Muscle layer of colon (tissue), 2 donors: ENCODE data around the gene ARHGAP12.
"Not testable (repeated sequence)": the region's sequence is repeated elsewhere in the genome, so short reads cannot be mapped to it uniquely, and the experiment has no call there.

Experiments used
- H3K27ac ChIP-seq: one replicate; pipeline ENCODE4 v1.7.0; 2013; ENCODE audit warnings: low read depth, mild to moderate bottlenecking, low read length, moderate library complexity
- H3K27me3 ChIP-seq, 2 donors: one replicate each; pipeline ENCODE4 v1.7.0; 2013; ENCODE audit warnings: low read length in 2 of 2, mild to moderate bottlenecking in 2 of 2; ENCODE audit not compliant: insufficient read depth in 2 of 2, control insufficient read depth in 1 of 2
- H3K36me3 ChIP-seq: one replicate; pipeline ENCODE4 v1.7.0; 2013; ENCODE audit warnings: mild to moderate bottlenecking, low read length; ENCODE audit not compliant: insufficient read depth
- H3K4me1 ChIP-seq: one replicate; pipeline ENCODE4 v1.7.0; 2013; ENCODE audit warnings: mild to moderate bottlenecking, low read length; ENCODE audit not compliant: insufficient read depth
- H3K4me3 ChIP-seq, 2 donors: one replicate each; pipeline ENCODE4 v1.7.0; 2013; ENCODE audit warnings: low read length in 2 of 2, low read depth in 1 of 2, mild to moderate bottlenecking in 1 of 2, moderate library complexity in 1 of 2
- H3K9ac ChIP-seq: one replicate; pipeline ENCODE4 v1.7.0; 2013; ENCODE audit warnings: low read length
- H3K9me3 ChIP-seq: one replicate; pipeline ENCODE4 v1.7.0; 2013; ENCODE audit warnings: mild to moderate bottlenecking, low read length
- donor health status: abdominal sarcoma.
- donor health status: Adenocarcinoma of cecum.

ARHGAP12 gene

DNA sequence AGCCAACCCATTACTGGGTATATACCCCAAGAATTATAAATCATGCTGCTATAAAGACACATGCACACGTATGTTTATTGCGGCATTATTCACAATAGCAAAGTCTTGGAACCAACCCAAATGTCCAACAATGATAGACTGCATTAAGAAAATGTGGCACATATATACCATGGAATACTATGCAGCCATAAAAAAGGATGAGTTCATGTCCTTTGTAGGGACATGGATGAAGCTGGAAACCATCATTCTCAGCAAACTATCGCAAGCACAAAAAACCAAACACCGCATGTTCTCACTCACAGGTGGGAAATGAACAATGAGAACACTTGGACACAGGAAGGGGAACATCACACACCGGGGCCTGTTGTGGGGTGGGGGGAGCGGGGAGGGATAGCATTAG is 32.9 kb downstream of the ARHGAP12 start:
- H3K36me3 ChIP-seq, H3K9ac ChIP-seq, H3K27me3 ChIP-seq, H3K4me3 ChIP-seq, H3K27ac ChIP-seq, H3K9me3 ChIP-seq: not testable (repeated sequence)
- peaks cover 17% of the 10 kb centered on the region for H3K4me1 ChIP-seq

DNA sequence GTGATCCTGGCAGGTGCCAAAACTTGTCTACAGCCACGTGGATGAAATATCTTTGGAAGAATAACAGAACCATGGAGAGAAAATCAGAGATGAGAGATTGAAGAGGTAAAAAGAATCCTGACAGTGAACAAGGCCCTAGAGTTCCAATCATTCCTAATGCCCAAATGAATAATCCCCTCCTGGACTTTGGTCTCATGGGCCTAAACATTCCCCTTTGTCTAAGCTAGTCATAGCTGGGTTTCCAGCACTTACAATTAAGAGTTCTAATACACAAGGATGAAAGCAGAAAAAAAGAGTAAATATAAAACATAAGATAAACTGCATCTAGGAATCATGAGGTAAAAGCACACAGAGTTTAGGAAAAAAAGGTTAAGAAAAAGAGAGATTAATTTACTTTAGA is 40.2 kb downstream of the ARHGAP12 start:
- Histone ChIP-seq H3K36me3 (no peaks in the 10 kb centered on the region), H3K27me3 (no peaks in the 10 kb centered on the region), H3K4me3 (no peak overlapping the region), H3K27ac (peak overlapping the region; percentile 44), H3K9me3 (no peaks in the 10 kb centered on the region), H3K4me1 (peaks cover 18% of the 10 kb centered on the region), H3K9ac (no peak overlapping the region)

DNA sequence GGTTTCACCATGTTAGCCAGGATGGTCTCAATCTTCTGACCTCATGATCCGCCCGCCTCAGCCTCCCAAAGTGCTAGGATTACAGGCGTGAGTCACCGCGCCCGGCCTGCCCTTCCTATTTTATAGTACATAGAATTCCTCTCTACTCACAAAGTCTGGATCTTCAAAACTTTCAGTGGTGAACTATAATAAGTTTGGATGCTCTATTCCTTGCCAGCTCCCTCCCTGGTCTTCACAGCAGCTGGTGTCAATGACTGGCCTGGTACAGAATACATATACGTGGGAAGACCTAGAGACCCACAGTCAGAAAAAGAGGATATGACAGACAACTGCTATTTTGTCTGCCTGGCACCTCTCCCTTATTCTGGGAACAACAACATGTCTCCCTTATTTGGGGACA is 40.8 kb downstream of the ARHGAP12 start:
- Histone ChIP-seq H3K4me1 (peaks cover 18% of the 10 kb centered on the region), H3K9me3 (no peaks in the 10 kb centered on the region), H3K9ac (no peak overlapping the region), H3K27ac (peak overlapping the region; percentile 44), H3K36me3 (no peaks in the 10 kb centered on the region), H3K4me3 (no peak overlapping the region), H3K27me3 (no peaks in the 10 kb centered on the region)

DNA sequence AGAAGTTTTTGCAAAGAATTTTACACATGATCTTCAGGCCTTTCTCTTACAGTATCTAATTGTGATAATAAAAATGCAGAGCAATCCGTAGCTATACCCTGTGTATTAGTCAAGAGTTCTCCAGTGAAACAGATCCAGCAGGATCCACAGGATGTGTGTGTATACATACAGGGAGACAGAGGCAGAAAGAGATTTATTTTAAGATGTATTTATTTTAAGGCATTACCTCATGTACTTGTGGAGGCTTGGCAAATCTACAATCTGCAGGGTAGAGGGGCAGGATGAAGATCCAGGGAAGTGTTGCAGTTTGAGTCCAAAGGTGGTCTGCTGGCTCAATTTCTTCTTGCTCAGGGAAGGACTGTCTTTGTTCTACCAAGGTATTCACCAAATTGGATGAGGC is 41.7 kb downstream of the ARHGAP12 start:
- no peak overlapping the region for H3K27ac ChIP-seq
- H3K27me3 ChIP-seq = no peaks in the 10 kb centered on the region
- no peaks in the 10 kb centered on the region for H3K9me3 ChIP-seq
- no peak overlapping the region for H3K9ac ChIP-seq
- no peak overlapping the region for H3K4me3 ChIP-seq
- H3K36me3 ChIP-seq = no peaks in the 10 kb centered on the region
- H3K4me1 ChIP-seq = peaks cover 18% of the 10 kb centered on the region

DNA sequence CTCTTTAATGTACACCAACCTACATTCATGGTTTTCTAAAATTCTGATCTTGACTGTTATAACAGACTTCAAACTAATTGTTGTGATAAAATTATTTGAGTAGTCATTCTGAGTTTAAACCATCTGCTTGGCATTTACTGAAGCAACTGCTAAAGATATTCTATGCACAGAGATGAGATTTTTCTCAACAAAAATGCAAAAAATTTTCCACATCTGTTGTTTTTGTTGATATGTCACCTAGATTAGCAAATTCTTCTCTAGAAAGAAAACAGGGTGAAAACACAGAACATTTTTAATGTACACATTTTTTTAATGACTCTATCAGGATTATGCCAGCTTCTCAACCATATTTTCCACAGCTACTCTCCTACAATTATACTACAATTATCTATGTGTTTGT is 42.7 kb downstream of the ARHGAP12 start:
- H3K27ac ChIP-seq = no peak overlapping the region
- peaks cover 18% of the 10 kb centered on the region for H3K4me1 ChIP-seq
- H3K9me3 ChIP-seq = no peaks in the 10 kb centered on the region
- no peaks in the 10 kb centered on the region for H3K27me3 ChIP-seq
- no peaks in the 10 kb centered on the region for H3K36me3 ChIP-seq
- no peak overlapping the region for H3K4me3 ChIP-seq
- H3K9ac ChIP-seq = no peak overlapping the region

DNA sequence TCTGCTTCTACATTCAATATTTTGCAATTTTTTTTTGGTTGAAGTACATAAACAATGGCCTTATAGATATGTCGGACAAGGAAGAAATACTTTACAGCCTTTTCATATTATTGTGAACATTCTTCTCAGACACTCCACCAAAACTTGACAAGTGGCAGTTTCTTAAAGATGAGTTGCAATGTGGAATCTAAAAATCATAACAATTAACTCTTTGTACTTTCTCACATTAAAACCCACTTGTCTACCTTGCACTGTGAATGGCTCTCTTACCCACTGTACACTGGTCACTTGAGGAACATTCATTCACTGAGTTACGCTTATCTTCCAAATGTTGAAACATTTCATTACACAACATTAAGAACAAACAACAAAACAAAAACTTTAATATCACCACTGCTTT is 44.2 kb downstream of the ARHGAP12 start:
- no peak overlapping the region for H3K27ac ChIP-seq
- no peak overlapping the region for H3K9ac ChIP-seq
- H3K9me3 ChIP-seq = no peaks in the 10 kb centered on the region
- H3K27me3 ChIP-seq = no peaks in the 10 kb centered on the region
- H3K4me3 ChIP-seq = no peak overlapping the region
- no peaks in the 10 kb centered on the region for H3K36me3 ChIP-seq
- peaks cover 18% of the 10 kb centered on the region for H3K4me1 ChIP-seq

DNA sequence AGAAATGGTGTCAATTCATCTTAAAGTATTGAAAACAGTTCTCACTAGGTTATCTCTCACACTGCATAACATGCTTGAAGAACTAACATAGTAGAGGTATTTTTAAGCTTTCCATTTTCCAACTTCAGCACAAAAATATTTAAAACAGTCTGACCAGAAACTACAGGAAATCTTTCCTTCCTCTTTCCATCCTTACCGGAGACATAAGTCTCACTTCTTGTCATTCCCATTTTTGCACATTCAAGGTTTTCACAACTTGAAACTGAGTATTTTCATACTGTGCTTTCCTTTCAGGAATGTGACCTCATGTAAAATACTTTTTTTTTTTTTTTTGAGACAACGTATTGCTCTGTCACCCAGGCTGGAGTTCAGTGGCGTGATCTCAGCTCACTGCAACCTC is 45.2 kb downstream of the ARHGAP12 start:
- H3K27ac ChIP-seq = no peak overlapping the region
- no peaks in the 10 kb centered on the region for H3K36me3 ChIP-seq
- H3K9me3 ChIP-seq = no peaks in the 10 kb centered on the region
- H3K9ac ChIP-seq = no peak overlapping the region
- no peaks in the 10 kb centered on the region for H3K27me3 ChIP-seq
- no peak overlapping the region for H3K4me3 ChIP-seq
- peaks cover 15% of the 10 kb centered on the region for H3K4me1 ChIP-seq

DNA sequence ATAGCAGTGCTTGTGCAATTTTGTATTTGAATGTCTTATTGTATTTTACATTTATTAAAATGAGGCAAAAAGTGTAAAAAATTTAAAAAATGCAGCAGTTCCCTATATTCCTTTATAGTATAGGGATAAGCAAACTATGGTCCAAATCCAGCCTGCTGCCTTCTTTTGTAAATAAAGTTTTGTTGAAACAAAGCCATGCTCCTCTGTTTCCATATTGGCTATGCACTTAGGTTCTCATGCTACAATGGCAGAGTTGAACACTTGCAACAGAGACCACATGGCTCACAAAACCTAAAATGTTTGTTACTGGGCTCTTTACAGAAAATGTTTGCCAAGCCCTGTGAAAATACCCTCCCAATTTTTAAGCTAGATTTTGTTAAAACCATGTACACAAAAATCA is 50.1 kb downstream of the ARHGAP12 start:
- H3K4me3 ChIP-seq = no peak overlapping the region
- H3K27me3 ChIP-seq = no peaks in the 10 kb centered on the region
- H3K27ac ChIP-seq = no peak overlapping the region
- H3K9me3 ChIP-seq = no peaks in the 10 kb centered on the region
- H3K9ac ChIP-seq = no peak overlapping the region
- H3K4me1 ChIP-seq = no peaks in the 10 kb centered on the region
- no peaks in the 10 kb centered on the region for H3K36me3 ChIP-seq

DNA sequence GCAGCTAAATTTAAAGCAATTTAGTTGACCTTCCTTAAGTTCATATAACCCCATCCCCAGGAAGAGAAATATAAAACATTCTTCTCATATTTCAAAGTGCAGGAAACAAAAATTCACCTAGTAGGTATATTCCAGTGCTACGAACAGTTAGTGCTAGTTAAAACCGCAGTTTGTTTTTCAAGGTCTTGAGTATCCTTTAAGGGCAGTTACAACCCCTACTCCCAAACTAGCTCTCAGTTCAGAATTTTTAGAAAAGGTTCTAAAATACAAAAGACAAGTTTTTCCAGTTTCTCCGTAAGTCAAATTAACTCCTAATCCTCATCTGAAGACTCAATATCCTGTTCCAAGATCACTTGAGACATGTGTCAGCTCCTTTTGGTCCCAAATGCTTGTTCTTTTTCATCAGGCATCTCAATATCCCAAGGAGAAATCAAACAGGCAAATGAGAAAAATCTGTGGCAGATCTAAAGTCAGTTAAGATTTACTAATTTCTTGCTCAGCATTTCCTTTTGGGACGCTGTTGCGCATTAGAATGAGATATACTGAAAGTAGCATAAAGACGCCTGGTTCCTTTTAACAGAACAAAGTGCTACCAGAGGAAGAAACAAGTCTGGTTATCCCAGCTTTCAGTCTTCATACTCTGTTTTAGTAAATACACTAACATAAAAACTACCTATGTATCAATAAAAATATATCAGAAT is 51.8 kb downstream of the ARHGAP12 start:
- H3K4me1 ChIP-seq = no peaks in the 10 kb centered on the region
- H3K9ac ChIP-seq = no peak overlapping the region
- H3K9me3 ChIP-seq = no peaks in the 10 kb centered on the region
- no peak overlapping the region for H3K27ac ChIP-seq
- no peak overlapping the region for H3K4me3 ChIP-seq
- no peaks in the 10 kb centered on the region for H3K27me3 ChIP-seq
- no peaks in the 10 kb centered on the region for H3K36me3 ChIP-seq

DNA sequence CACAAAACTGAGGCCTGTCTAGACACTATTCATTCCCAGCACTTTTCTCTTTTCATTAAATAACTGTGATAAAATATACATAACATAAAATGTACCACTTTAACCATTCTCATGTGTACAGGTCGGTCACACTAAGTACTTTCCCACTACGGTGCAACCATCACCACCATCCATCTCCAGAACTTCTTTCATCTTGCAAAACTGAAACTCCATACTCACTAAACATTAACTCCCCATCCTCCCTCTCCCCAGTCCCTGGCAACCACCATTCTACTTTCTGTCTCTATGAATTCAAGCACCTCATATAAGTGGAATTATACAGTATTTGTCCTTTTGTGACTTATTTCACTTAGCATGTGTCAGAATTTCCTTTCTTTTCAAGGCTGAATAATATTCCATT is 53.0 kb downstream of the ARHGAP12 start:
- Histone ChIP-seq H3K4me3 (no peak overlapping the region), H3K27me3 (no peaks in the 10 kb centered on the region), H3K27ac (no peak overlapping the region), H3K36me3 (no peaks in the 10 kb centered on the region), H3K9me3 (no peaks in the 10 kb centered on the region), H3K9ac (no peak overlapping the region), H3K4me1 (peaks cover 5% of the 10 kb centered on the region)

DNA sequence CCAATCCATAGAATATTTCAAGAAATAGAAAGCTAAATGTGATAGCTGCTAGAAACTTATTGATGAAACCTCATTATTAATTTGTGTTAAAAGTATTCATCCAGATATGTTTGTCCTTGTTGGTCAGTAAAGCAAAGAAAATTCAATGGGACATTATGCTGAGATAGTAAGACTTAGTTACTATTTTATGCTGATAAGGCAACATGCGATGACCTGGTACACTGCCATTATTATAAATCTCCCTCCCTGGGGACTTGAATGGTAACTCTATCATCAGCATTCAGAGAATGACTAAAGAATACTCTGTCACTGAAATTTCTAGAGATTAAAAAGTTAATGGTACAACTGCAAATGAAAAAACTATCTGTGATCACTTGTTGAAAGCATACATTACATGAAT is 54.9 kb downstream of the ARHGAP12 start:
- peaks cover 5% of the 10 kb centered on the region for H3K4me1 ChIP-seq
- no peak overlapping the region for H3K27ac ChIP-seq
- H3K9ac ChIP-seq = no peak overlapping the region
- no peak overlapping the region for H3K4me3 ChIP-seq
- H3K27me3 ChIP-seq = no peaks in the 10 kb centered on the region
- H3K9me3 ChIP-seq = no peaks in the 10 kb centered on the region
- H3K36me3 ChIP-seq = no peaks in the 10 kb centered on the region

DNA sequence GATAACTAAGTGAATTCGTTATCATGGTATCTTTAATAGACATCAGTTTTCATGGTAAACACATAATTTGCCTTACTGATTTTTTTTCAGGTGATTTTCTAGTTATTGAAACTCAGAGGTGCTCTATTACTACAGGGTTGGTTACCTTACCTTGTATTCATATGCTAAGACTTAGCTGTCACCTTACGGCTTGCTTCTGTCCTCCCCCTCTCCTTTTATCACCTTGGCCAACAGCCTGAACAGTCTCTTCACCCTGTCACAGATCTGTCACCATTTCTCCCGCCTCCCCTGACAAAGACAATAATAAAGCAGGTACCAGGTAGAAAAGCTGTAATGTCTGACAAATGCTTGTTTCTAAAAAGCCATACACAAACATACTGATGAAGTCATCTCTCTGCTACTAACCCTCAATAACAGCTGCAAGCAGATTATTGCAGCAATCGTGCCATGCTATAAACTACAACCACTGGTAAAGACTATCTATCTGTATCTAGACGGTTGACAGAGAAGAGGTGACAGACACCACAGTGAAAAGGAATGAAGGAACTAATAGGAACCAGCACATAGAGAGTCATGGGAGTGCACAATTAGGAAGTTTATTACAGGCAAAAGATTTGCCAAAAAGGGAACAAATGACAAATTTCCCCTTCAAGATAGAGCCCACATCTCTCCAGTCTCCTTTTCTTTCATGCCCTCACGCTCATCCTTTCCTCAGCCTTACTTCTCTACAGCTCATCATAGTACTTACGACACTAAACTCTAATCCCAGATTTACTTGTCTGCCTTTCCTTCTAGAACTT is 57.2 kb downstream of the ARHGAP12 start:
- Histone ChIP-seq H3K4me1 (peaks cover 5% of the 10 kb centered on the region), H3K27ac (no peak overlapping the region), H3K27me3 (no peaks in the 10 kb centered on the region), H3K9me3 (no peaks in the 10 kb centered on the region), H3K36me3 (no peaks in the 10 kb centered on the region), H3K4me3 (no peak overlapping the region), H3K9ac (no peak overlapping the region)
